T-helper 1 cell treated with Interleukin-12 subunit alpha and Interleukin-12 subunit beta and Interleukin-4 antibody, amounts not matched to agents 30 μg/mL and 1 μg/mL, for 36 hours (primary cell): ENCODE results near the gene INCA1.

Source experiments
- H3K27ac Mint-ChIP-seq: one replicate; pipeline ENCODE4 v1.8.0; 2021; ENCODE audit warnings: mild to moderate bottlenecking, mixed read lengths
- H3K27me3 Mint-ChIP-seq: one replicate; pipeline ENCODE4 v1.8.0; 2021; ENCODE audit warnings: low read depth, mixed read lengths
- H3K36me3 Mint-ChIP-seq: one replicate; pipeline ENCODE4 v1.8.0; 2021; ENCODE audit warnings: low read depth, mixed read lengths
- H3K4me1 Mint-ChIP-seq: one replicate; pipeline ENCODE4 v1.8.0; 2021; ENCODE audit warnings: low read depth, mixed read lengths
- H3K4me3 Mint-ChIP-seq: one replicate; pipeline ENCODE4 v1.8.0; 2021; ENCODE audit warnings: mild to moderate bottlenecking, moderate library complexity, mixed read lengths
- H3K9me3 Mint-ChIP-seq: one replicate; pipeline ENCODE4 v1.8.0; 2021; ENCODE audit warnings: mixed read lengths

INCA1 gene

DNA sequence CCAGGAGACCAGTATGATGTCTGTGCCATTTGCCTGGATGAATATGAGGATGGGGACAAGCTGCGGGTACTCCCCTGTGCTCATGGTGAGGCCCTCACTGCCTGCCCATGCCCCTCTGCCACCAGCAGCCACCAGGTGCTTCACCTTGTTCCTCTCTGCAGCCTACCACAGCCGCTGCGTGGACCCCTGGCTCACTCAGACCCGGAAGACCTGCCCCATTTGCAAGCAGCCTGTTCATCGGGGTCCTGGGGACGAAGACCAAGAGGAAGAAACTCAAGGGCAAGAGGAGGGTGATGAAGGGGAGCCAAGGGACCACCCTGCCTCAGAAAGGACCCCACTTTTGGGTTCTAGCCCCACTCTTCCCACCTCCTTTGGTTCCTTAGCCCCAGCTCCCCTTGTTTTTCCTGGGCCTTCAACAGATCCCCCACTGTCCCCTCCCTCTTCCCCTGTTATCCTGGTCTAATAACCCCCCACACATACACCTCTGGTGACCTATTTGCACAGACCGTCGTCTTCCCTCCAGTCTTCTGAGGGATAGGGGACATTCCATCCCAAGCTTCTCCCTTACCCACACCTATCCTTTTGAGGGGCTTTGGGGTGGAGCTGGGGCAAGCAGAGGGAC, 52.7 kb downstream of the INCA1 start:
- H3K27ac Mint-ChIP-seq, result peak overlapping the region; percentile 95
- H3K4me1 Mint-ChIP-seq, result peaks cover 42% of the 10 kb centered on the region
- peaks cover 65% of the 10 kb centered on the region for H3K36me3 Mint-ChIP-seq
- peak overlapping the region; percentile 90 for H3K4me3 Mint-ChIP-seq
- H3K27me3 Mint-ChIP-seq, result no peaks in the 10 kb centered on the region
- no peaks in the 10 kb centered on the region for H3K9me3 Mint-ChIP-seq

DNA sequence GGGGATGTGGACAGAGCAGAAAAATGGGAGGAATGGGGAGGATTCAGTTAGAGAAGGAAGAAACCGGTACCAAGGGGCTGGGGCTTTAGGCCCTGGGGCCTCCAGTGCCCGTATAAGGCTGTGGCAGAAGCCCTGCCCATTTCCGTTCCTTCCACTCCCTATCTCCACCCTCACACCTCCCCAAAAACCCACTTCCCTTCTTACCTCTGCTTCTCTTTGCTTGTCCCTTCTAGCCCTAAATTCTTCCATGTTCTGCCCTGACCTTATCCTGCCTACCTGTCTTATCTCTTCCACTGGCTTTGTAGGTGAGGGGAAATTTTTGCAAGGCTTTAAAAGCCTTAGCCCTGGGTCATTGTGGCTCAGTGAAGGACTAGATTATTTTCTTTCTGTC, 53.2 kb downstream of the INCA1 start:
- peak overlapping the region; percentile 95 for H3K27ac Mint-ChIP-seq
- peak overlapping the region; percentile 90 for H3K4me3 Mint-ChIP-seq
- peaks cover 65% of the 10 kb centered on the region for H3K36me3 Mint-ChIP-seq
- H3K27me3 Mint-ChIP-seq, result no peaks in the 10 kb centered on the region
- H3K4me1 Mint-ChIP-seq, result peaks cover 42% of the 10 kb centered on the region
- no peaks in the 10 kb centered on the region for H3K9me3 Mint-ChIP-seq

DNA sequence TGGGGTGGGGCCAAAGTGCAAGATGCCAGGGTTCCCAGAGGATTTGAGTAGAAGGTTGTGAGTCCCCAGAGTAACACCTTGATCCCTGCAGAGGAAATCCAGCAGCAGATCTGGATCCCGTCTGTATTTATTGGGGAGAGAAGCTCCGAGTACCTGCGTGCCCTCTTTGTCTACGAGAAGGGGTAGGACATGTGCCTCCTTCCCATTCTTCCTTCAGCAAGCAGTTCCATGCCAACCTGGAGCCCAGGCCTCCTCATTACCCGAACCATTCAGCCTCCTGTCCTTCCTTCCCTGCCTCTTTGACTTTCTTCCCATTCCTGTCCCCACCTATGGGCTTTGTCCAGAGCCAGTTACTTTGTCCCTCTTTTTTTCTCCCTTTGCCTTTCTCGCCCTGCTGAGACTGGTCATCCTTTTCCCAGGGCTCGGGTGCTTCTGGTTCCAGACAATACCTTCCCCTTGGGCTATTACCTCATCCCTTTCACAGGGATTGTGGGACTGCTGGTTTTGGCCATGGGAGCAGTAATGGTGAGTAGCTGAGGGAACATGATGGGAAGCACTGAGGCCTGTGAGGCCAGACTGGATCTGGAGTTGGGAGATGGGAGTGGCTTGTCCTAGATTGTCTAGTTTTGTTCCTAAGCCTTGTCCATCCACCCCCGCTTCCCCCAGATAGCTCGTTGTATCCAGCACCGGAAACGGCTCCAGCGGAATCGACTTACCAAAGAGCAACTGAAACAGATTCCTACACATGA, 54.4 kb downstream of the INCA1 start:
- H3K4me1 Mint-ChIP-seq, result peaks cover 49% of the 10 kb centered on the region
- H3K9me3 Mint-ChIP-seq, result no peaks in the 10 kb centered on the region
- peak overlapping the region; percentile 90 for H3K4me3 Mint-ChIP-seq

DNA sequence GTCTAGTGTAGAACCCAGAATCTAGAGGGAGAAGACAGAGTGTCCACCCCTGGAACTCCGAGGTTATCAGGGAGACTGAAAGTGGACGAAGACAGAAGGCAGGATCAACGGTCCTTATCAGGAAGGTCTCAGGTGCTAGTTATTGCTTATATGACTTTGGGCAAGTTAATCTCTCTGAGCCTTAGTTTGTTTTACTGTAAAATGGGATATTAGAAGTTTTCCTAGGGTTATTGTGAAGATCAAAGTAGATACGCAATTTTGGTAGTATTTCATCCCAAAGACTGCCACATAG, 56.1 kb downstream of the INCA1 start:
- H3K4me1 Mint-ChIP-seq, result peaks cover 50% of the 10 kb centered on the region
- H3K27ac Mint-ChIP-seq, result peak overlapping the region; percentile 93
- peak overlapping the region; percentile 90 for H3K4me3 Mint-ChIP-seq
- no peaks in the 10 kb centered on the region for H3K27me3 Mint-ChIP-seq
- H3K36me3 Mint-ChIP-seq, result peaks cover 69% of the 10 kb centered on the region
- H3K9me3 Mint-ChIP-seq, result no peaks in the 10 kb centered on the region

More for the DNA sequence above, 54.4 kb downstream of the INCA1 start:
- no peaks in the 10 kb centered on the region for H3K27me3 Mint-ChIP-seq
- peak overlapping the region; percentile 41 for H3K27ac Mint-ChIP-seq
- peaks cover 72% of the 10 kb centered on the region for H3K36me3 Mint-ChIP-seq

DNA sequence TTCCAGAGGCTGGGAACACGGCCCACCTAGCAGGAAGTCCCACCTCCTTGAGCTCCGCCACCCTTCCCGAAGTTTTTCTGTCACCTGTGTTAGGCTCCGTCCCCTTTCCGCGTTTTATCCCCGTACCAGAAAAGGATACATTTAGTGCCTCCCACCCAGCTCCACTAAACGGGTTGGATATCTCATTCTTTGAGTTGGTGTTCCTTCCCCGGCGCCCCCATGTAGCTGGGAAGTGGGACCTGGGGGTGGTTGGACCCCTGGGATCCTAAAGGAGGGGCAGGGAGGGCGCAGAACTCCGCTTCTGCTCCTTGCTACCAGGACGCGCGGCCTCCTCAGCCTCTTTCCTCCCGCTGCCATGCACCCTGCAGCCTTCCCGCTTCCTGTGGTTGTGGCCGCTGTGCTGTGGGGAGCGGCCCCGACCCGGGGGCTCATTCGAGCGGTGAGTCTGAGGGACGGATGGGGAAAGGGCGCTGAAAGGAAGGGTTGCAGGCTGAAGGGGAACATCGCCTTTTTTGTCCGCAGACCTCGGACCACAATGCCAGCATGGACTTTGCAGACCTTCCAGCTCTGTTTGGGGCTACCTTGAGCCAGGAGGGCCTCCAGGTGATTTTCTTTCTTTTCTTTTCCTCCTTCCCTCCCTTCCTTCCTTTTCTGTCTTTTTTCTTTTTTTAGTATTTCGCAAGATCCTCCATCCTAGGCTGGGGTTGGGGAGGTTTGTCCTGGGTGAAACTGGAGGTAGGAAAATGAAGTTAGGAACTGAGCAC, 56.6 kb downstream of the INCA1 start:
- Mint-ChIP-seq H3K4me1 (peaks cover 53% of the 10 kb centered on the region), H3K9me3 (no peaks in the 10 kb centered on the region), H3K4me3 (peak overlapping the region; percentile 90), H3K36me3 (peaks cover 68% of the 10 kb centered on the region), H3K27ac (peak overlapping the region; percentile 93), H3K27me3 (no peaks in the 10 kb centered on the region)

DNA sequence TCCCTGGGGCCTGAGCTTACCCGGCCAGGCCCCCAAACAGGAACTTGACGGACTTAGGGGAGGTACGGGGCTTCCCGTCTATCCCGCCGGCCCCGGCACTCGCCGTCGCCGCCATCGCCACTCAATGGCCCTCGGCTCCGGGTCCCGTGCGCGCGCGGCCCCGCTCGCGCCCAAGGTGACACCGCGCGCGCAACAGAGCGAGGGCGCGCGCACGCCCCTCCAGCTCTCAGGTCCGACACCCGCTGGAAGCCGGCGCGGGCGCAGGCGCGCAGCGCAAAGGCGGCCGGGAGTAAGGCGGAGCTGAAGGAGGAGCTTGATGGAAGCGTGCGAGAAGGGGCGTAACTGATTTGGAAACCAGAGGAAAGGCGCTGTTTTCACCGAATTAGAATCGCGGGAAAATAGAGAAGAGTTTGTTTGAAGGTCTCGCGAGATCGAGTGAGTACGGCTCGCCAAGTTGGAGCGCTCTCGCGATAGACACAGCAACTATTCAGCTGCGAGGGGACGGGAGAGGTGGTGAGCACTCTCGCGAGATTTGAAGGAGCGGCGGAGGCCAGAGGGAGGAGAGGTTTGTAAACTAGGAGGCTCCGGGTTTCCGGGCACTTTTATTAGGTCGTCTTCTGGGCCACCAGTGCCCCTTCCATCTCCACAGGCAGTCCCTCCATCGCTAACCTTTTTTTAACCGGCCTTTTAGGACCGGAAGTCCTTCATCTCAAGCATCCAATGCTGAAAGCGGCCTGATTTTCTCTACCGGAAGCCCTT, 57.3 kb downstream of the INCA1 start, which contains the start of the genes RNF167 and SLC25A11:
Gene RNF167, plus strand, starts transcription at position 473 of the 759 bp plus-strand sequence. CDS start 642 bp downstream, outside the sequence.
Gene SLC25A11, minus strand, starts transcription at position 251 of the 759 bp plus-strand sequence. Its CDS starts 136 bp downstream, at position 115.
- peak within 1 kb of the TSS; percentile 93 for H3K27ac Mint-ChIP-seq
- H3K9me3 Mint-ChIP-seq, result no peaks in the 10 kb centered on the region
- no peaks in the 10 kb centered on the region for H3K27me3 Mint-ChIP-seq
- peaks cover 45% of the 10 kb centered on the region for H3K4me1 Mint-ChIP-seq
- H3K4me3 Mint-ChIP-seq, result peak within 1 kb of the TSS; percentile 90
- peaks cover 62% of the 10 kb centered on the region for H3K36me3 Mint-ChIP-seq

DNA sequence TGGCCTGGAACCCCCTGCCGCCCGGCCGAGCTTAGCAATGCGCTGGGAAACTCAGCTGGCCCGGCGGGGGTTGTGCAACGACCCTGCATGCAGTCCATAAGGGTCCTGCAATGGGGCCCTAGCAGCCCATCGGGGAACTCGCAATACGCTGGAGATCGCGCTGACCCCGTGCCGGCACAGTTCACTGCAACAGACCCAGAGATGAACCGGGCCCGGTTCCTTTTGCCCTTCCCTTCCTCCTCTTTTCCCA, 57.9 kb downstream of the INCA1 start:
- Mint-ChIP-seq H3K4me1 (peaks cover 43% of the 10 kb centered on the region), H3K9me3 (no peaks in the 10 kb centered on the region), H3K36me3 (peaks cover 57% of the 10 kb centered on the region), H3K27me3 (no peaks in the 10 kb centered on the region), H3K4me3 (peak overlapping the region; percentile 90), H3K27ac (peak overlapping the region; percentile 71)

DNA sequence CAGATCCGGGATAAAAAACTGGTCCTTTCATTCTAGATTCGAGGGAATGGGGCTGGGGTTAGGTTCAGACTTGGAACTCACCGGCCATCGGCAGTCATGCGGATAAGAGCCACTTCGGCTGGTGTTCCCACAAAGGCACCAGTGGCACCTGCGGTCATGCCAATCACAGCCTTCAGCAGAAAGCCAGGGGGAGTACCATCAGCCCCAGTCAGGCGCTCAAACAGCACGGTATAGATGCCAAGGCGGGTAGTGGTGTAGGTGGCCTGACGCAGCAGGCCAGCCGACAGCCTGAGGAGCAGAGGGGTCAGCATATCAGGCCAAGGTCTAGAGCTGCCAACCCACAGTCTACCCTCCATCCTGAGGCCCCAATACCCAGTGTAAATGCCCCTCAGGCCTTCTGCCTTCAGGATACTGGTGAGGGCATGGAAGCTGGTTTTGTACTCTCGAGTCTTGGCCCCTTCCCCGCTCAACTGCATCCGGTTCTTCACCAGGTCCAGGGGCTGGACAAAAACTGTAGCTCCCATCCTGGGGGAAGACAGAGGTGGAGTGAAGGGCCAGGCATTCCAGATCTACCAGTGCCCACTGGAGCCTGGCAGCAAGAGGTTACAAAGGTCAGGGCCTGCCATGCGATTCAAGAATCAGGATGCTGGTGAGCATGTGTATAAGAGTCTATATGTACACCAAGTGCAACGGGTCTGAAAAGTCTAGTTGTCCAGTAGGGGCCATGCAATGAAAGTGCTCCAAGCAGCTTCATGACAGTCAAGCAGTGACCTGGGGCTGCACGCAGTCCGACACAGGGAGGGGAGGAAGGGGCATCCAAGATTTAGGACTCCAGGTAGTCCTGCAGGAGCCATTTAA, 58.4 kb downstream of the INCA1 start:
- Mint-ChIP-seq H3K4me1 (peaks cover 43% of the 10 kb centered on the region), H3K27me3 (no peaks in the 10 kb centered on the region), H3K9me3 (no peaks in the 10 kb centered on the region), H3K36me3 (peaks cover 53% of the 10 kb centered on the region), H3K27ac (peak overlapping the region; percentile 71), H3K4me3 (peak overlapping the region; percentile 90)
